Measurements from ENCODE around the gene HUS1B. TPM values are rescaled to one million over a fixed set of nuclear protein-coding genes. Genes with fewer than 3 reads are reported as not detected.

HUS1B gene
- total and polyA plus RNA-seq, 2 of the 13 experiments (the other 11 are each of a cell fraction or from before 2014, with no cell fraction given): 0.18 to 0.40 TPM

GRCh38 chr6:641225-641985 is 15.5 kb downstream of the HUS1B start:
- intact Hi-C loops (cut with micrococcal nuclease; ENCODE audit: unreplicated experiment) (no loop called here), in situ Hi-C loops (cut with HindIII; ENCODE audit: extremely low pct_ligation_motif_present, low pct_unique_long_range_greater_than_20kb) (no loop called here)
- no peaks in the 10 kb centered on the region for H3K27me3 ChIP-seq (ENCODE audit: control insufficient read depth in 1 of 2, insufficient read depth in 2 of 2, low read length in 2 of 2)
- H3K27ac ChIP-seq (ENCODE audit: extremely low read length, insufficient read depth, low read length): no peak overlapping the region
- H3K9me3 ChIP-seq (ENCODE audit: low read length): peaks cover 8% of the 10 kb centered on the region
- ChIA-PET CTCF (ENCODE audit: low intra/inter-chr PET ratio, low total read pairs) (no interaction called here), POLR2A (no interaction called here)
- H4K20me1 ChIP-seq (ENCODE audit: insufficient read depth, low read length): no peaks in the 10 kb centered on the region
- no TSS peak for BruUV-seq (replicated peaks)
- ATAC-seq (no peak), FAIRE-seq (no peak), DNase-seq (ENCODE audit: low spot score) (no peak)
- H3K79me2 ChIP-seq (ENCODE audit: insufficient read depth, low read length): no peaks in the 10 kb centered on the region
- TF ChIP-seq, protein P1, sequence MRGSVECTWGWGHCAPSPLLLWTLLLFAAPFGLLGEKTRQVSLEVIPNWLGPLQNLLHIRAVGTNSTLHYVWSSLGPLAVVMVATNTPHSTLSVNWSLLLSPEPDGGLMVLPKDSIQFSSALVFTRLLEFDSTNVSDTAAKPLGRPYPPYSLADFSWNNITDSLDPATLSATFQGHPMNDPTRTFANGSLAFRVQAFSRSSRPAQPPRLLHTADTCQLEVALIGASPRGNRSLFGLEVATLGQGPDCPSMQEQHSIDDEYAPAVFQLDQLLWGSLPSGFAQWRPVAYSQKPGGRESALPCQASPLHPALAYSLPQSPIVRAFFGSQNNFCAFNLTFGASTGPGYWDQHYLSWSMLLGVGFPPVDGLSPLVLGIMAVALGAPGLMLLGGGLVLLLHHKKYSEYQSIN (CRISPR knock-in tag; IDR thresholded peaks at IDR 0.05; ENCODE audit: borderline replicate concordance): no peak
- TF ChIP-seq MYPOP (CRISPR knock-in tag; IDR thresholded peaks at IDR 0.05) (no peak), ZSCAN29 (CRISPR knock-in tag; conservative IDR thresholded peaks at IDR 0.05) (no peak), KDM4B (CRISPR knock-in tag; IDR thresholded peaks at IDR 0.05) (no peak), AGO2 (optimal IDR thresholded peaks at IDR 0.05; ENCODE audit: low read depth, low read length) (no peak), RORA (CRISPR knock-in tag; IDR thresholded peaks at IDR 0.05) (no peak), ZBTB3 (CRISPR knock-in tag; IDR thresholded peaks at IDR 0.05; ENCODE audit: borderline replicate concordance, low read depth) (no peak), RARA (CRISPR knock-in tag; IDR thresholded peaks at IDR 0.05) (no peak), SIX4 (CRISPR knock-in tag; IDR thresholded peaks at IDR 0.05) (no peak), CBX2 (IDR thresholded peaks at IDR 0.05; ENCODE audit: low read depth, low read length) (no peak), CBX2 (CRISPR knock-in tag; IDR thresholded peaks at IDR 0.05; ENCODE audit: low read depth) (no peak), ZBTB7A (CRISPR knock-in tag; IDR thresholded peaks at IDR 0.05) (no peak), KMT2B (CRISPR knock-in tag; IDR thresholded peaks at IDR 0.05) (no peak), ZSCAN9 (CRISPR knock-in tag; IDR thresholded peaks at IDR 0.05; ENCODE audit: borderline replicate concordance) (no peak)
- TF ChIP-seq, protein P2, sequence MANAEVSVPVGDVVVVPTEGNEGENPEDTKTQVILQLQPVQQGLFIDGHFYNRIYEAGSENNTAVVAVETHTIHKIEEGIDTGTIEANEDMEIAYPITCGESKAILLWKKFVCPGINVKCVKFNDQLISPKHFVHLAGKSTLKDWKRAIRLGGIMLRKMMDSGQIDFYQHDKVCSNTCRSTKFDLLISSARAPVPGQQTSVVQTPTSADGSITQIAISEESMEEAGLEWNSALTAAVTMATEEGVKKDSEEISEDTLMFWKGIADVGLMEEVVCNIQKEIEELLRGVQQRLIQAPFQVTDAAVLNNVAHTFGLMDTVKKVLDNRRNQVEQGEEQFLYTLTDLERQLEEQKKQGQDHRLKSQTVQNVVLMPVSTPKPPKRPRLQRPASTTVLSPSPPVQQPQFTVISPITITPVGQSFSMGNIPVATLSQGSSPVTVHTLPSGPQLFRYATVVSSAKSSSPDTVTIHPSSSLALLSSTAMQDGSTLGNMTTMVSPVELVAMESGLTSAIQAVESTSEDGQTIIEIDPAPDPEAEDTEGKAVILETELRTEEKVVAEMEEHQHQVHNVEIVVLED (CRISPR knock-in tag; IDR thresholded peaks at IDR 0.05; ENCODE audit: borderline replicate concordance): no peak
- TF ChIP-seq, protein P3, sequence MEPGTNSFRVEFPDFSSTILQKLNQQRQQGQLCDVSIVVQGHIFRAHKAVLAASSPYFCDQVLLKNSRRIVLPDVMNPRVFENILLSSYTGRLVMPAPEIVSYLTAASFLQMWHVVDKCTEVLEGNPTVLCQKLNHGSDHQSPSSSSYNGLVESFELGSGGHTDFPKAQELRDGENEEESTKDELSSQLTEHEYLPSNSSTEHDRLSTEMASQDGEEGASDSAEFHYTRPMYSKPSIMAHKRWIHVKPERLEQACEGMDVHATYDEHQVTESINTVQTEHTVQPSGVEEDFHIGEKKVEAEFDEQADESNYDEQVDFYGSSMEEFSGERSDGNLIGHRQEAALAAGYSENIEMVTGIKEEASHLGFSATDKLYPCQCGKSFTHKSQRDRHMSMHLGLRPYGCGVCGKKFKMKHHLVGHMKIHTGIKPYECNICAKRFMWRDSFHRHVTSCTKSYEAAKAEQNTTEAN (CRISPR knock-in tag; conservative IDR thresholded peaks at IDR 0.05): no peak
- H3K4me1 ChIP-seq (ENCODE audit: insufficient read depth, low read length): no peaks in the 10 kb centered on the region
- H3K4me3 ChIP-seq (replicated peaks in 1 of 3; ENCODE audit: insufficient read depth in 1 of 3, low read depth in 2 of 3, low read length in 3 of 3): no peak overlapping the region
- H2AFZ ChIP-seq (ENCODE audit: low read length): no peak overlapping the region
- no peak overlapping the region for H3K9ac ChIP-seq (ENCODE audit: insufficient read depth, low read depth, low read length)
- H3K36me3 ChIP-seq (replicated peaks in 1 of 2; ENCODE audit: control insufficient read depth in 1 of 2, insufficient read depth in 2 of 2, low read length in 2 of 2): peaks cover 3 to 4% of the 10 kb centered on the region in 2 experiments; a peak in 1 of 5 replicates
- no peak overlapping the region for H3K4me2 ChIP-seq (ENCODE audit: low read depth, low read length)
- WGBS (ENCODE audit: low lambda C conversion rate): over 99% methylated on average over 8 of the region's 8 CpGs
